Measurements from ENCODE around the gene ATOX1. TPM values are rescaled to one million over a fixed set of nuclear protein-coding genes. Genes with fewer than 3 reads are reported as not detected.

The ATOX1 gene
- polyA plus RNA-seq, 1 of the 3 experiments (the other 2 are of a cell fraction): 497 TPM

- TF ChIP-seq TAF1 (IDR thresholded peaks at IDR 0.05; ENCODE audit: borderline replicate concordance, low read depth, low read length) (no peak), EZH2phosphoT487 (IDR thresholded peaks at IDR 0.05; ENCODE audit: borderline replicate concordance, low read depth) (no peak), MXI1 (IDR thresholded peaks at IDR 0.05; ENCODE audit: low read depth, low read length) (no peak), SIN3A (IDR thresholded peaks at IDR 0.05; ENCODE audit: borderline replicate concordance, low read depth, low read length) (no peak), USF2 (IDR thresholded peaks at IDR 0.05; ENCODE audit: borderline replicate concordance, low read depth, low read length) (no peak), TCF12 (IDR thresholded peaks at IDR 0.05) (no peak)
- TF ChIP-seq, protein P1, sequence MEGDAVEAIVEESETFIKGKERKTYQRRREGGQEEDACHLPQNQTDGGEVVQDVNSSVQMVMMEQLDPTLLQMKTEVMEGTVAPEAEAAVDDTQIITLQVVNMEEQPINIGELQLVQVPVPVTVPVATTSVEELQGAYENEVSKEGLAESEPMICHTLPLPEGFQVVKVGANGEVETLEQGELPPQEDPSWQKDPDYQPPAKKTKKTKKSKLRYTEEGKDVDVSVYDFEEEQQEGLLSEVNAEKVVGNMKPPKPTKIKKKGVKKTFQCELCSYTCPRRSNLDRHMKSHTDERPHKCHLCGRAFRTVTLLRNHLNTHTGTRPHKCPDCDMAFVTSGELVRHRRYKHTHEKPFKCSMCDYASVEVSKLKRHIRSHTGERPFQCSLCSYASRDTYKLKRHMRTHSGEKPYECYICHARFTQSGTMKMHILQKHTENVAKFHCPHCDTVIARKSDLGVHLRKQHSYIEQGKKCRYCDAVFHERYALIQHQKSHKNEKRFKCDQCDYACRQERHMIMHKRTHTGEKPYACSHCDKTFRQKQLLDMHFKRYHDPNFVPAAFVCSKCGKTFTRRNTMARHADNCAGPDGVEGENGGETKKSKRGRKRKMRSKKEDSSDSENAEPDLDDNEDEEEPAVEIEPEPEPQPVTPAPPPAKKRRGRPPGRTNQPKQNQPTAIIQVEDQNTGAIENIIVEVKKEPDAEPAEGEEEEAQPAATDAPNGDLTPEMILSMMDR (IDR thresholded peaks at IDR 0.05): no peak
Observed at GRCh38 chr5:151735646-151736045, 22.8 kb downstream of the ATOX1 start (continued).

DNA sequence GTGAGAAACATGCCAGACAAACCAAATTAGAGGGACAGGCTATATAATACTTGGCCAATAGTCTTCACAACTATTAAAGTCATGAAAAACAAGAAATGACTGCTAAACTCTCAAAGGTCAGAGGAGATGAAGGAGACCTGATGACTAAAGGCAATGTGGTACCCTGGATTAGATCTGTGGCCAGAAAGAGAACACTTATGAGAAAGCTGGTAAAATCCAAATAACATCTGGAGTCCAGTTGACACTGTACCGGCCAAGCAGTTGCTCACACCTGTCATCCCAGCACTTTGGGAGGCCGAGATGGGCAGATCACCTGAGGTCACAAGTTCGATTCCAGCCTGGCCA, 24.4 kb downstream of the ATOX1 start:
- Histone ChIP-seq H3K79me2 (ENCODE audit: insufficient read depth) (no peaks in the 10 kb centered on the region; the same call in 1 of the 2 replicates), H3K9me2 (no peaks in the 10 kb centered on the region), H3K9me3 (no peaks in the 10 kb centered on the region), H3K4me2 (no peak overlapping the region), H3K27me3 (ENCODE audit: insufficient read depth) (no peaks in the 10 kb centered on the region), H3K4me3 (ENCODE audit: low read depth in 2 of 2, low read length in 1 of 2) (no peak overlapping the region), H2AFZ (ENCODE audit: low read depth) (no peak overlapping the region), H3F3A (replicated peaks; ENCODE audit: insufficient read depth) (peaks cover 25% of the 10 kb centered on the region), H3K36me3 (replicated peaks in 1 of 2; ENCODE audit: control insufficient read depth in 1 of 2, insufficient read depth in 2 of 2, low read length in 1 of 2) (peaks cover 0 to 4% of the 10 kb centered on the region in 2 experiments), H3K9ac (no peak overlapping the region), H3K27ac (ENCODE audit: low read depth in 2 of 2, low read length in 1 of 2) (peak overlapping the region in 1 of 2 experiments; percentile 88; a peak in 2 of 4 replicates), H3K4me1 (ENCODE audit: control insufficient read depth in 1 of 2, insufficient read depth in 2 of 2, low read depth in 1 of 2, low read length in 1 of 2) (peaks cover 0 to 12% of the 10 kb centered on the region in 2 experiments; a peak in 2 of 4 replicates), H4K20me1 (ENCODE audit: insufficient read depth) (no peaks in the 10 kb centered on the region)
- ChIA-PET POLR2A (no interaction called here), CTCF (interaction anchor here (1.1 to 17.0 kb wide), 3 partner anchors 46 to 79 kb away, joined by 3 to 375 read pairs (median 247); no protein-coding TSS in a partner anchor)
- DNase-seq: no peak
- 79% methylated on average over 3 of the region's 3 CpGs for WGBS (ENCODE audit: low lambda C conversion rate)
- TF ChIP-seq FOXJ3 (CRISPR knock-in tag; IDR thresholded peaks at IDR 0.05): no peak
- TF ChIP-seq ZBTB33 (IDR thresholded peaks at IDR 0.05; ENCODE audit: borderline replicate concordance, low read depth): no peak
- 0 out of 2 replicates have a peak, but pooled peaks have one; percentile 19 for TF ChIP-seq FOXM1 (IDR thresholded peaks at IDR 0.05; ENCODE audit: low read depth)
- peak; percentile 54 for TF ChIP-seq TCF12 (IDR thresholded peaks at IDR 0.05)
- no peak for TF ChIP-seq EZH2phosphoT487 (IDR thresholded peaks at IDR 0.05; ENCODE audit: borderline replicate concordance, low read depth)
- TF ChIP-seq TAF1 (IDR thresholded peaks at IDR 0.05; ENCODE audit: borderline replicate concordance, low read depth, low read length): no peak
- no peak for TF ChIP-seq GATA2 (CRISPR knock-in tag; IDR thresholded peaks at IDR 0.05)
- TF ChIP-seq NFIC (IDR thresholded peaks at IDR 0.05; ENCODE audit: borderline replicate concordance): no peak; the same call in 1 of the 2 replicates
- TF ChIP-seq CHD2 (IDR thresholded peaks at IDR 0.05; ENCODE audit: low read length, partially characterized antibody): no peak
- TF ChIP-seq, protein P2, sequence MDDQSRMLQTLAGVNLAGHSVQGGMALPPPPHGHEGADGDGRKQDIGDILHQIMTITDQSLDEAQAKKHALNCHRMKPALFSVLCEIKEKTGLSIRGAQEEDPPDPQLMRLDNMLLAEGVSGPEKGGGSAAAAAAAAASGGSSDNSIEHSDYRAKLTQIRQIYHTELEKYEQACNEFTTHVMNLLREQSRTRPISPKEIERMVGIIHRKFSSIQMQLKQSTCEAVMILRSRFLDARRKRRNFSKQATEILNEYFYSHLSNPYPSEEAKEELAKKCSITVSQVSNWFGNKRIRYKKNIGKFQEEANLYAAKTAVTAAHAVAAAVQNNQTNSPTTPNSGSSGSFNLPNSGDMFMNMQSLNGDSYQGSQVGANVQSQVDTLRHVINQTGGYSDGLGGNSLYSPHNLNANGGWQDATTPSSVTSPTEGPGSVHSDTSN (IDR thresholded peaks at IDR 0.05): no peak
- TF ChIP-seq RXRA (IDR thresholded peaks at IDR 0.05; ENCODE audit: borderline replicate concordance, low read depth): 0 out of 2 replicates have a peak, but pooled peaks have one; percentile 9
- peak; percentile 2 for TF ChIP-seq JUND (IDR thresholded peaks at IDR 0.05)
- TF ChIP-seq MEF2A (IDR thresholded peaks at IDR 0.05; ENCODE audit: borderline replicate concordance, low read depth): no peak
- TF ChIP-seq IRF3 (IDR thresholded peaks at IDR 0.05; ENCODE audit: low read depth, low read length): no peak
- no peak for TF ChIP-seq REST (IDR thresholded peaks at IDR 0.05; ENCODE audit: low read depth, low read length)
- no peak for TF ChIP-seq RFX5 (IDR thresholded peaks at IDR 0.05; ENCODE audit: low read length)

All from SK-N-SH (cell line).